T-helper 1 cell treated with Interleukin-12 subunit alpha and Interleukin-12 subunit beta and Interleukin-4 antibody, amounts not matched to agents 30 ng/mL and 1 ng/mL, for 36 hours (primary cell): Measurements from ENCODE around the gene PRDX3. TPM values are rescaled to one million over a fixed set of nuclear protein-coding genes. Genes with fewer than 3 reads are reported as not detected.

ENCODE experiments used
- intact Hi-C: fragments of 100-400 bp; cut with micrococcal nuclease; formaldehyde crosslinking; loops from one replicate; pipeline ENCODE4 v1.15.1; 2024
- total RNA-seq: library from RNA; stranded (reverse); gene quantifications from 2 replicates; pipeline ENCODE4 v1.2.3, GENCODE V29; 2022

The PRDX3 gene
- 127 TPM in 2 replicates for total RNA-seq

GRCh38 chr10:119178372-119179119 is at the start of gene PRDX3:
TSS of gene PRDX3 (minus strand) at chr10:119178812. CDS start at chr10:119178790, 22 bp downstream.
- intact Hi-C loops: loop anchor here (1.0 to 2.0 kb wide), 16 partner anchors 12 to 695 kb away; partner anchors contain the start of genes CACUL1, DENND10, EIF3A and GRK5

GRCh38 chr10:119227825-119228224 is 49.2 kb upstream of the PRDX3 start:
- intact Hi-C loops: no loop called here

- intact Hi-C loops: no loop called here
Observed at GRCh38 chr10:119225083-119225658, 46.6 kb upstream of the PRDX3 start.

GRCh38 chr10:119222966-119223386 is 44.4 kb upstream of the PRDX3 start:
- intact Hi-C loops: no loop called here

GRCh38 chr10:119222537-119222936 is 43.9 kb upstream of the PRDX3 start:
- intact Hi-C loops: no loop called here

- intact Hi-C loops: no loop called here
Observed at GRCh38 chr10:119221666-119222065, 43.1 kb upstream of the PRDX3 start.

GRCh38 chr10:119221201-119221600 is 42.6 kb upstream of the PRDX3 start:
- intact Hi-C loops: no loop called here

GRCh38 chr10:119219871-119220270 is 41.3 kb upstream of the PRDX3 start:
- intact Hi-C loops: no loop called here

GRCh38 chr10:119217991-119218490 is 39.4 kb upstream of the PRDX3 start:
- intact Hi-C loops: no loop called here

GRCh38 chr10:119217401-119217800 is 38.8 kb upstream of the PRDX3 start:
- intact Hi-C loops: no loop called here

GRCh38 chr10:119216127-119216526 is 37.5 kb upstream of the PRDX3 start:
- intact Hi-C loops: no loop called here

GRCh38 chr10:119215371-119215770 is 36.8 kb upstream of the PRDX3 start:
- intact Hi-C loops: no loop called here

GRCh38 chr10:119211625-119212441 is 33.2 kb upstream of the PRDX3 start:
- intact Hi-C loops: loop anchor here (1.0 to 5.0 kb wide), 5 partner anchors 21 to 103 kb away; no protein-coding TSS in a partner anchor

GRCh38 chr10:119211176-119211575 is 32.6 kb upstream of the PRDX3 start:
- intact Hi-C loops: loop anchor here (5.0 kb wide), 1 partner anchor 41 kb away; no protein-coding TSS in a partner anchor

- intact Hi-C loops: loop anchor here (5.0 kb wide), 1 partner anchor 42 kb away; no protein-coding TSS in a partner anchor
Observed at GRCh38 chr10:119210633-119211032, 32.0 kb upstream of the PRDX3 start.

GRCh38 chr10:119209736-119210355 is 31.2 kb upstream of the PRDX3 start:
- intact Hi-C loops: loop anchor here (1.0 to 5.0 kb wide), 6 partner anchors 42 to 682 kb away; partner anchors contain the start of gene SEC23IP

- intact Hi-C loops: loop anchor here (1.0 to 5.0 kb wide), 5 partner anchors 60 to 683 kb away; partner anchors contain the start of gene SEC23IP
Observed at GRCh38 chr10:119209035-119209735, 30.6 kb upstream of the PRDX3 start.

- intact Hi-C loops: loop anchor here (5.0 kb wide), 1 partner anchor 684 kb away; the partner anchor contains the start of gene SEC23IP
Observed at GRCh38 chr10:119208553-119208940, 29.9 kb upstream of the PRDX3 start.

GRCh38 chr10:119207713-119208552 is 29.3 kb upstream of the PRDX3 start:
- intact Hi-C loops: loop anchor here (1.0 to 5.0 kb wide), 11 partner anchors 30 to 684 kb away; partner anchors contain the start of genes EIF3A, PRDX3, RGS10 and SEC23IP
